Measurements from ENCODE around the gene DNER. TPM values are rescaled to one million over a fixed set of nuclear protein-coding genes. Genes with fewer than 3 reads are reported as not detected.

Gene DNER
- total RNA-seq, 3 donors from 2014 or later, result 0.55 to 8.4 (median 0.99) TPM

- Histone ChIP-seq H3K9me3 (no peaks in the 10 kb centered on the region), H3K4me3 (no peak overlapping the region), H3K36me3 (ENCODE audit: low read depth) (no peaks in the 10 kb centered on the region), H3K4me1 (ENCODE audit: low read depth) (no peaks in the 10 kb centered on the region)
- no peak for TF ChIP-seq CTCF (IDR thresholded peaks at IDR 0.05)
- intact Hi-C loops (cut with DNase I, micrococcal nuclease), result no loop called here
- no peak for DNase-seq
- no peak for ATAC-seq
Observed at GRCh38 chr2:229443141-229443540, 271.2 kb downstream of the DNER start.

DNA sequence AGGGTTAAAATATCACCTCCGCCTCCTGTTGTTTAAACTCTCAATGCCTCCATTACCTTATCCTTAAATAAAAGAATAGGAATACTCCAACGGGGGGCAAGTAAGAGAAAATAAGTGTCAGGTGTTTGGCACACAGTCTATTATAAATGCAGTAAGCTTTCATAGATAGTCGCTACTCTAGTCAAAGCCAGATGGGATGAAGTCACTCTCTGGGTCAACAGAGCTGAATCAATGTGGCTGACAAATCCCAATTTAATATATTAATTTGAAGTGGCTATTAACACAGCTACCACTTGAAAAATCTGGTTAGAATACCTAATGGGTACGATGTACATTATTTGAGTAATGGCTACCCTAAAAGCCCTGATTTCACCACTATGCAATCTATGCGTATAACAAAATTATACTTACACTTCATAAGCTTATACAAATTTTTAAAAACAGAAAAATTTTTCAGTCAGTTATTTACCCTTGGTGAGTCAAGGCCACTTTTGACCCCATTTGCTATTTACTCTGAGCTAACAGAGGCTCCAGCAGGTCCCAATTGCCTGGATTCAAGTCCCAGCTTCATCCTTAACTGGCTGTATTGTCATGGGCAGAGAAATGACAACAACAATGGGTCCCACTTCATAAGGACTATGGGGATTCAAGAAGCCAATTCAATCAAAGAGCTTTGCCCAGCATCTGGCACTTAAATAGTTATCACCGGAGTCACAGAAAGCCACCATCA is 275.8 kb downstream of the DNER start:
- DNase-seq (no peak), ATAC-seq (no peak)
- Histone ChIP-seq H3K4me3 (no peak overlapping the region), H3K4me1 (ENCODE audit: low read depth) (no peaks in the 10 kb centered on the region), H3K9me3 (no peaks in the 10 kb centered on the region), H3K36me3 (ENCODE audit: low read depth) (no peaks in the 10 kb centered on the region)
- TF ChIP-seq CTCF (IDR thresholded peaks at IDR 0.05), result no peak
- intact Hi-C loops (cut with DNase I, micrococcal nuclease), result no loop called here

DNA sequence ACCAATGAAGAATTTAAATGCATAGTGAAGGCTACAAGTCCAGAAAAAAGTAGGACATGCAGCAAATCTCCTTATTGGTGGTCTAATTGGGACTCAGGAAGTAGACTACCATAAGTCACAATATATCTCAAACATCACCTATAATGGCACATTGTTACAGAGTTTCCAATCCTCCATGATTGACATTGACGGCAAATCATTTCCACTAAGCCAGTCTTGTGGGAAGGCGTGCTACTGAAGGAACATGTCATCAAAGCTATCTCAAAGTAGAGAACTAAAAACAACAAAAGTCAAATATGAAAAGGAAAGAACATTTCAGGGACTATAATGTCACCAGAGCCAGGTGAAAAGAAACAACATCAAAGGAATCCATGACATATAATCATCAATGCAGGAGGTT is 276.9 kb downstream of the DNER start:
- TF ChIP-seq CTCF (IDR thresholded peaks at IDR 0.05), result no peak

GRCh38 chr2:229434187-229434586 is 280.2 kb downstream of the DNER start:
- intact Hi-C loops (cut with DNase I, micrococcal nuclease), result loop anchor here in 1 of 2 donors (5.0 kb wide), 1 partner anchor 153 kb away; no protein-coding TSS in a partner anchor

More for the DNA sequence above, 276.9 kb downstream of the DNER start:
- Histone ChIP-seq H3K4me1 (ENCODE audit: low read depth) (no peaks in the 10 kb centered on the region), H3K9me3 (no peaks in the 10 kb centered on the region), H3K4me3 (no peak overlapping the region), H3K36me3 (ENCODE audit: low read depth) (no peaks in the 10 kb centered on the region)
- ATAC-seq (no peak), DNase-seq (no peak)
- intact Hi-C loops (cut with DNase I, micrococcal nuclease), result no loop called here

DNA sequence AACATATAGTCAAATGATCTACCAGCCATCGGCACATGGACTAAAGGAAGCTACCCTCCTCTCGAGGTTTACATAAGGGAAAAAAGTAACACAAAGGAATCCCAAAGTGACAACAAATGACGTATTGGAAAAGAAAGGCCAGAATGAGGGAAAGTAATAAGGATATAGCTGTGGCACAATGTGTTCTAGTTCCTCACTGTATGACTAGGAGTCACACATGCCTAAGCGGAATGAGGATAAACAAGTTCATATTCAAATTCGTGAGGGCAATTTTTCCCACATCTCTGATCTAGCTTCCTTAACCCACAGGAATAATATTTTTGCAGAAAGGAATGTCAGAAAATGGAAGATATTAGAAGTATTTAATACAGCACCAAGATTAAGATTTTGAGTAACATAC is 281.0 kb downstream of the DNER start:
- DNase-seq, result no peak
- ATAC-seq, result no peak
- no peaks in the 10 kb centered on the region for H3K36me3 ChIP-seq (ENCODE audit: low read depth)
- intact Hi-C loops (cut with DNase I, micrococcal nuclease), result loop anchor here in 1 of 2 donors (5.0 kb wide), 1 partner anchor 154 kb away; no protein-coding TSS in a partner anchor
- no peak overlapping the region for H3K4me3 ChIP-seq
- no peaks in the 10 kb centered on the region for H3K9me3 ChIP-seq
- no peaks in the 10 kb centered on the region for H3K4me1 ChIP-seq (ENCODE audit: low read depth)
- no peak for TF ChIP-seq CTCF (IDR thresholded peaks at IDR 0.05)

More at GRCh38 chr2:229434187-229434586, 280.2 kb downstream of the DNER start:
- no peaks in the 10 kb centered on the region for H3K9me3 ChIP-seq
- DNase-seq (no peak), ATAC-seq (no peak)
- no peak overlapping the region for H3K4me3 ChIP-seq
- no peak for TF ChIP-seq CTCF (IDR thresholded peaks at IDR 0.05)
- no peaks in the 10 kb centered on the region for H3K36me3 ChIP-seq (ENCODE audit: low read depth)
- no peaks in the 10 kb centered on the region for H3K4me1 ChIP-seq (ENCODE audit: low read depth)
